NCI-H146 treated with DMSO at 0.1 percent for 48 hours (cell line): ENCODE data around the gene SMC4.

Experiments
- DNase-seq: peaks from one replicate; lab custom pipeline; 2025; ENCODE audit not compliant: unreplicated experiment; lab: John Stamatoyannopoulos, UW

The SMC4 gene

GRCh38 chr3:160474416-160474838 lies 75.0 kb downstream of the SMC4 start:
- DNase-seq, result no peak

GRCh38 chr3:160475153-160475552 lies 75.7 kb downstream of the SMC4 start:
- DNase-seq, result no peak

GRCh38 chr3:160475884-160476283 lies 76.4 kb downstream of the SMC4 start:
- DNase-seq, result no peak

GRCh38 chr3:160477750-160478149 lies 78.3 kb downstream of the SMC4 start:
- peak; percentile 30 for DNase-seq

GRCh38 chr3:160478338-160478737 lies 78.9 kb downstream of the SMC4 start:
- DNase-seq, result no peak

- no peak for DNase-seq
These were observed 79.9 kb downstream of the SMC4 start for GRCh38 chr3:160479376-160479775.

GRCh38 chr3:160480931-160481330 lies 81.5 kb downstream of the SMC4 start:
- DNase-seq, result no peak

GRCh38 chr3:160481856-160482255 lies 82.4 kb downstream of the SMC4 start:
- DNase-seq, result no peak

GRCh38 chr3:160482796-160483195 lies 83.3 kb downstream of the SMC4 start:
- DNase-seq, result no peak
